ENCODE data around the gene ATP10B.

Gene ATP10B

DNA sequence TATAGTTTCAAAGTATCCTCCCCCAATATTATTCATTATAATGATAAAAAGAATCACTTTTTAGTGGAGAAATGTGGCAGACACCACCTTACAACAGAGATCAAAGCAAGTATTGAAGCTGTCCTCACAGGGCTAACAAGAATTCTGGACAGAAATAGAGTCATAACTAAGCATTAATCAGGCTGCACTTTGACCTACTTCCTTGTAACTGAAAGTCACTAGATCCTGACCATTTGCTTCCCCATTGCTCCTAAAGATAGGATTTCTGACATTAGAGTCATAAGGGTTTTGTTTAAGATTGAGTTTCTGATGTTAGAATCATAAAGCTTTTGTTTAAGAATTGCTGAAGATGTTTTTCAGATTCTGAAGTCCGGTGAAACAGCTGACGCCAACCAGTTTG is 159.7 kb downstream of the ATP10B start:
- no peak for DNase-seq (ENCODE audit: low spot score)

DNA sequence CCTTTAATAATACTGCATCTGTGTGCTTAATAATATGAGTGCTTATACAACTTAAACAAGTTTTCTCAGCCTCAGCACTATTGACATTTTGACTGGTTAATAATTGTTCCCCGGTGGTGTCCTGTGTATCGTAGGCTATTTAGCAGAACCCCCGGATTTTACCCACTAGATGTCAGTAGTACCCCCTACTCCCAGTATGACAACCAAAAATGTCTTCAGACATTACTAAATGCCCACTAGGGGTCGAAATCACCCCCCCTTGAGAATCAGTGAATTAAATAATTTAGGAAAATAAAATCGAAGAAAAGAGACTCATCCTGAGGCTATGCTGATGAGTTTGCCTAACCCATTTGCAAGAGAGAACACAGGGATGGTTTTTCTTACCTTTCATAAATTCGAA is 166.3 kb downstream of the ATP10B start:
- no peak for DNase-seq (ENCODE audit: low spot score)

DNA sequence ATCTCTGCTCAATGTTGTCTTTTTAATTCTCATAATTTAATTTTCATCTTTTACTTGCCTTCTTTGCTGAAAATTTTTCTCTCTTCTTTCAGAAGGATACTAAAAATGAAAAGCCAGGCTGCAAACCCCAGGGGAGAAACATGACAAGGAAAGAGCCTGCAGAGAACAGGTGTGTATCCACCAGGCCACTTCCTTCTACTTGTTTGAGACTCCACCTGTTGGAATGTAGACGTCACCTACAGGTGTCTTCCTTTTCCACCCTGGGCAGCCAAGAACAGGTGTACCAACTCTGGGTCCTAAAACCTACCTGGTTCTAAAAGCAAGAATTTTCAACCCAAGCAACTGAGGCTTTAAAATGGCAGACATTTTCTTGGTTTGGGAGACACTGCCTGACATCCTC is 166.8 kb downstream of the ATP10B start:
- no peak for DNase-seq (ENCODE audit: low spot score)

DNA sequence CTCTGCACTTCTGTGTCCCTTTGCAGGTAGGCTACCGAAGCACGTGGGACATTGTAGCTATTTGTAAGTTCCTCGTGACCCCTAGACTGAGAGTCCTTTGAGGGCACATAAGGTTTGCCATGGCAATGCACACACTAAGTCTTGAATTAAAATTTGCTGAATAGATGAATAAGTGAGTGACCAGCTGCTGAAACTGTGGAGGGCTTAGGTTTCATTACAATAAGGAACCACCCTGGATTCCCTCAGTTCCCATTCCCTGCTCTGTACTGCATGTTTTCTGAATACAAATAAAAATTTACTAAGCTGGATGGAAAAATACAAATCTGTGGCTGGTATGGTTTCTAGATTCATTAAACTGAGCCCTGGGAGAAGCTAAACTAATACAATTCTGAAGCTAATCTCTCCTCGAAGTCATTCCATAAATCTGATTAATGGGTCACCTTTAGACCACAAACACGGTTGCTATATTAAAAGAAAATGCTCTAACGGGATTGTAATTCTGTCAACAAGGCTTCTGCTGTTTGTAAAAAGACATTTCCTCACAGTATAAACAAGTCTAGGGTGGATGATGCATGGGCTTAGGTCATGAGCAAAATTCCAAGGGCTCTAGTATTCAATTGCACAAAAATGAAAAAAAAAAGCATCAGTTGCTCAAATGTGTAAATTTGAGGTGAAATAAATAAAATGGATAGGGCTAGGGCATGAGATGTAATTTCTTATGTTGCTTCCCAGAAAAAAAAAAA is 172.3 kb downstream of the ATP10B start:
- DNase-seq (ENCODE audit: low spot score), result no peak

DNA sequence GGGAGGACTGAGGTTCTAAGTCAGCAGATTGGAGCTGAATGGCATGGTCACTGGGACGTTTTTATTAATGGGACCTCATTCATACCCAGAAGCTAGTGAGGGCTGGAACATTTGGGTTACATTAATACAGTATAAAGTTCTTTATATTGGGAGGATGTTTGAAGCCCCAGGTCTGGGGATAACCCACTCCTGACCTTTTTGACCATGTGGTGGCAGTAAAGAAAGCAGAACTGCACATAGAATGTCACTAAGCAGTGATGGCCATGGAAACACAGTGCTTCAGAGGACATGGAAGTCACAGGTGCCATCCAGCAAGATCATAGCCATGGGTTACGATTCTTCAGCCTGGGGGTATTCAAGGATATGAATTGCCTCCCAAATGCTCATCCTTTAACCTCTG is 176.0 kb downstream of the ATP10B start:
- DNase-seq (ENCODE audit: low spot score), result no peak

DNA sequence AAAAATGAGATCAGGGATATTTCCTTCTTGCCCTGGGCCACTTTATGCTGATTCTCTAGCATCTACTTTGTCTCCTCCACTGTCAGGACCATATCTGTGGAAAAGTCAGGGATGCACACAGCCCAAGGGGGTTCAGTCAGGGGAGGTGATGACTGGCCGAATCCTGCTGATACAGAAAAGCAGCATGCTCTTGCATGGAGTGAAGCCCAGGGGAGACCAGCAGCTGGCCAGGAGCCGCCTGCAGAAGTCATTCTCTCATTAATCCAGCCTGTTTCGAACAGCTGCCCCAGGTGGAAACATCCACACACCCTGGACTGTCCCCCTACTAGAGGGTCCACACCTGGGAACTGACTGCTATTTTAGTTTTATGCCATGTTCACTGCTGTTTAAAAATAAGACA is 177.1 kb downstream of the ATP10B start:
- DNase-seq (ENCODE audit: low spot score), result no peak

DNA sequence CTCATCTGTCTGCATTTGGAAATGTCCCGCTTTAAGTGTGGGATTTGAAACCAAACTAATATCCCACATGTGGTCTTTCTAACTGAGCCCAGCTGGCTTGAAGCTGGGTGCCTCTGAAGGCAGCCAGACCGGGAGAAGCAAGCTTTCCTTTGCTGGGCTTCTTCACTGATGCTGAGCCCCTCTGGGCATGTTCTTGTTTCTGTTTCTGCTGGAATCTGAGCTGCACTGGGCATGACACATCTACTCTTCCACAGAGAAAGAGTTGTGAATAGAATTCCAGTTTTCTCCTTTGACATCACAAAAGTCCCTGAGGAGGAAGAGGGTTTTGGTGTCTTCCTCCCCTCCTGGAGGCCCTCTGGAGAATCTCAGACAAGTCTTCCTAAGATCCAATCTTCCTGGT is 179.5 kb downstream of the ATP10B start:
- no peak for DNase-seq (ENCODE audit: low spot score)

DNA sequence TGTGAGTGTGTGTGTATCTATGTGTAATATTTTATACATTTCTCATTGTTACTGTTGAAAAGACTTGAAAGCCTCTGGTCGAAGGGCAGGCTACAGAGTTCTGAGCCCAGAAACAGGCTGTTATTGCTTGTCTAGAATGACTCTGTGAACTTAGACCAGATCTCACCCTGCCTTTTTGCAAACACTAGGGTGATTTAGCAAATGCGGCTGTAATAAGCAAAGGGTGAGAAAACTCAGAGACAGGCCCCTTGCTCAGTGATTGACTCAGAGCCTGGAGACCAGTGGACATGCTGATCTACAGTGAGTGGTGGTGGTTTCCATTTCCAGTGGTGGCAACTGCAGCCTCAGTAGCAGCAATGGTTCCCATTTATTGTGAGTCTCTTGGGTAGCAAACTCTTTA is 183.7 kb downstream of the ATP10B start:
- DNase-seq (ENCODE audit: low spot score), result no peak

DNA sequence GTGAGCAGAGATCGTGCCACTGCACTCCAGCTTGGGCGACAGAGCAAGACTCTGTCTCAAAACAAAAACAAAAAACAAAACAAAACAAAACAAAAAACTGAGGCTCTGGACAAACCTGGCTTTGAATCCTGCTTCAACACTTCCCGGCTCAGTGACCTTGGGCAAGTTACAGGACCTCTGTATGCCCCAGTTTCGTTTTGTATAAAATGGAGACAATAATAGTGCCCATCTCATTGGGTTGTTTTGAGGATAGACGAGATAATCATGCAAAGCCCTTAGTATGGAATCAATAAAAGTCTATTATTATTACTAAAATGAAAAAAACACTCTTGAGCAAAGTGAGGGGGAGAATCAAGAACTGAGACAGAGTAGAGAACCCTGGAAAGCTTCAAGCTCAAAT is 184.9 kb downstream of the ATP10B start:
- DNase-seq (ENCODE audit: low spot score), result no peak

DNA sequence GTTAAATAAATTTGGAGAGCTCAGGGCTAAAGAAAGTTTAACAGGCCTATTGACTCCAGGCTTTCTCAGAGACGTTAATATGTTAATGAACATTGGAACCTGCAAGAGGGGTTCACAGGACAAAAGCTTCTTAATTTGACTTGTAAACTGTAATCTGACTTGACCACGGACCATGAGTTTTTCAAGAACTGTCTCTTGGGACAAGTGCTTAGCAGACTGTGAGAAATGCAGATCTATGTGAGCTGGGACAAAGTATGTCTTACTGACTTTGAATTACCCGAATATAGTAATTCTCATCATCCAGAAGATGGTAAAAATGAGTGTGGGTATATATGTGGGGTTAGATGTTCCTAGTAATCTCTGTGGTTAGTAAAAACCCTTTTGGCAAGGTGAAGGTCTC is 186.6 kb downstream of the ATP10B start:
- no peak for DNase-seq (ENCODE audit: low spot score)

DNA sequence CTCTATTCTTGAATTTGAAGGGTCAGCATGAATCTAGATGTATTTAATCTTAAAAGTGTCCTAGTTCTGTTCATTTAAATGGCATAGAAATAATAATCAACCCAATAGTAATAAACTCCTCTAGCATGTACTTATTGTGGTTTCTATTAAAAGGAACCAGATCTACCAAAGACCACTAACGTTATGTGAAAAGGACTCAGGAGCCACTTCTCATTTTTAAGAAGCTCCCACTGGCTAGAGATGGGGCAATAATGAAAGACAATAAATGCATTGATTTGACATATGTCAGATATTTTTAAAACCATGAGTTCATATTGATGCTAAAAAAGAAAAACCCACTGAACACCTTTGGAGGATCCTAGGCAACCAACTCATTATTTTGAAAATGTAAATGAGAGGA is 191.9 kb downstream of the ATP10B start:
- DNase-seq (ENCODE audit: low spot score), result no peak

DNA sequence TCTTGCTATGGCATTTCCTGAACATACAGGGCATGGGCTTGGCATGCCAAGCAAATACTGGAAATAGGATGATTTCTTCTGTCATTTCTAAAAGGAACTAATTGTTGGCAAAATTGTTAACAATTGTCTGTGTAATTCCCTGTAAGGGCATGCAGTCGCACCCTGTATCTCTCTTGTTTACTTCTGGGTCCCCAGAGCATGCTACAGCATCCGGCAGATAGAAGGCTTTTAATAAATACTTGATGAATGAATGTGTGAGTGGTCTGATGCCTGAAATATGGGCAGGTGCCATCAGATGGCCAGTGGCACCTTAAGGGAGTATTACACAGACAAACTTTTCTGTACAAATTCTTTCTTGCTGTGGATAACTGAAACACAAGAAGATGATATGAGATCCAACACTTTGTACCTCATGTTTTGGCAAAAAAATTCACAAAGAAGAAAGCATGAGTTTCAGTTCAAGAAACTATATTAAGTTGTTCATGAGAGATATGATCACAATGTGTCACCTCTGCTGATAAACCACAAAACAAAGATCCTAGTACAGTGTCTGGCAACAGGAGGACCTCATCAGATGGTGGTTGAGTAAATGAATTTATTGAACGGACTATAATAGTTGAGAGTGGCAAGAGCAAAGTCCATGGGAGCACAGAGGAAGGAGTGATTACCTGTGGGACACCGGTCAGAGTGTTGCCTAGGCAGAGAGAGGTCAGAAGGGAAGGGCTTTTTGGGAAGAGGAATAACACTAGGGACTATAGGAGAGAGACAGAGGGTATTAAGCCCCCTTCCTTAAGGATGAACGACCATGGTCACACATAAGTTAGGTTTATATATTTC is 194.2 kb downstream of the ATP10B start:
- no peak for DNase-seq (ENCODE audit: low spot score)

DNA sequence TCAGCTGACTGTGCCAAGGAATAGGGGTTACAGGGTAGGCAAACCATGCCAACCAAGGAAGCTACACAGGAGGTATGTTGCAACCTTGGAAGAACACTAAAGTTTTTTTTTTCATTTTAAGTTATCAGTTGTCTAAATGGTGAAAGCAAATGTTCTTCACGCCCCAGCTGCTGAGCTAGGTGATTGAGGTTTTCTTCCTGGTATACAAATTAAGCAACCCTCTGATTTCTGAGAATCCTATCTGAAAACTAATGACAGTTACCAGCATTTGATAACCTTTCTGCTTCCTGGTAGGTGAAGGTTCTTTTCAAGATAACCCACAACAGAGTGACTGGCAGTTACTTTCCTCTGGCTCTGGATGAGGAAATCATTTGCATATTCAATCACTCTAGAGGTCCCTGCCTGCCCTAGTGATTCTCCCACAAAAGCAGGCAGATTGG is 194.9 kb downstream of the ATP10B start:
- DNase-seq (ENCODE audit: low spot score), result no peak

DNA sequence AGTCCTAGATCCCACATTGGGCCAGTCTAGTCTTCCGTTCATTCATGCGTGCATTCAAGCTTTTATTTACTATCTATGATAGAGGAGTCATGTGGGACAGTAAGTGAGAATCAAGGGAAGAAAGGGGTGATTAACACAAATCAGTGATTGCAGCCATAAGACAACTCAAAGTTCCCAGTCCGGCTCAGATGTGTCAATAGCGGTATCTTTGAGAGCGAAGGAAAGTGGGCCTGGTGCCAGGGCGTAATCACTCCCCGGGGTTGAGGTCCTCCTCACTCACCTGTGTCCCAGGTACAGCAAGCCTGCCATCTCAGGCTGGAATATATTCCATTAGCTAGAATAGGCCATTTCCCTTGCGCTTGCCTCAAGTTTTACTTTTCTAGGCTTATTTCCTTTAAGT is 196.3 kb downstream of the ATP10B start:
- no peak for DNase-seq (ENCODE audit: low spot score)

DNA sequence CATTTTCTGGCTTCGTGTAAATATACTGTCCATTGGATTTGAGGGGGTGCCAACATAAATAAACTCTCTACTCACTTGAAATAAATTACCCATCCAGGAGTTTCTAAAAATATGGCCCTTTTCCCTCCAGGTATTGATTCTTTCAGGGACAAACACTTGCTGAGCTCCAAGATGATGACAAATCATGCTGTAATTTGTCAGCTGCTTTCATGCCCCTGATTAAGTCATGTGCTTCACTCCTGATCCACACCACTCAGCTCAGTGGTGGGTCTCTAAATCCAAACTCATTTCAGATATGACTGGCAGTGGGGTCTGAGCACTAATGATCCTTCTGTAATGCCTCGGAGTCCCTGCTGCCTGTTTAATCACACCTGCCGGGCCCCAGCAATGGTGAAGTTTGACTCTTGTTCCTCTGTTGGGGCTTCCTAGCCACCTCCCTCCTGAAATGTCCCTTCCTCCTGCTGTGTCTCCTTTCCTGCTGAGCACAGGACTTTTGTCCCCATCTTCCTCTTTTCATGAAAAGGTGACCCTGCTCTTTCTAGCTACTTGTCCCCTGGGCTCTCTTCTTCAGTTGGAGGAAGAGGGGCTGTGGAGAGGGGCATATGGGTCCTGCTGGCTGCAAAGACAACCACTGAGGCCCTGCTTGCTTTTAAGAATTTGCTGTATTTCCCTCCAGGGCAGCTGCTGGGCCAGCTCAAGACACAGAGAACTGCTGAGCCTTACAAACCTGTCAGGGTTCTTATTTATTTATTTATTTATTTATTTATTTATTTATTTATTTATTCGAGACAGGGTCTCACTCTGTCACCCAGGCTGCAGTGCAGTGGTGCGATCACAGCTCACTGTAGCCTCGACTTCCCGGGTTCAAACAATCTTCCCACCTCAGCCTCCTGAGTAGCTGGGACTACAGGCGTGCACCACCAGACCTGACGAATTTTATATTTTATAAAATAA is 200.0 kb downstream of the ATP10B start:
- DNase-seq (ENCODE audit: low spot score), result no peak

DNA sequence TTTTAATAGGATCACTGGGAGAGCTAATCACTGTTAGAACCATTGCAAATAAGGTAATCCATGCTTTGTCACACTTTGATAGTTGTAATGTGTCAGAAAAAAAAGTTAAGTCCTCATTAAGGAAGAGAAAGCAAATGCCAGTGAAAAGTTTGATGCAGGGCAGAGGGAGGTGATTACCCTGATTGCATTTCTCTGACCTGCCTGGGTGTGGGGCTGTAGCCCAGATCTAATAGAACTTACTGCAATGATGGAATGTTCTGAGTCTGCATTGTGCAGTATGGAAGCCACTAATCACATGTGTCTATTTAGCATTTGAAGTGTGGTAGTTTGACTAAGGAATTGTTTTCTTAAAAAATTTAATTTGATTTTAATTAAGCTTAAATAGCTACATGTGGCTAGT is 202.7 kb downstream of the ATP10B start:
- DNase-seq (ENCODE audit: low spot score), result no peak

DNA sequence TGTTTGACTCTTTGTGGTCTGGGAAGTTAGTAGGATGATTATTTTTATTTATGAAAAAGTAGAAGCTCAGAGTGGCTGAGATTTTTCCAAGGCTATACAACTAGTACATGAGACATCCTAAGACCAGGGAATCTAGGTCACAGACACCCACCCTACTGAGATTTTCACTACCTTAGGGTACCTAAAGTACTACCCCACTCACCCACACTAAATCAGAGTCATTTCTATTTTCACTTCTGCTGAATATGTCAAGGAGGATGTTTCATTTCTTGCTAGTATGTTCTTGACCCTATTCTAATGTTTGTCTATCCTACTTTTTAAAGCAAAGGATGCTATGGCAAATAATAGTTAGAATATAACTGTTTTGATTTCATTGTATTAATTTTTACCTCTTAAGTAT is 206.0 kb downstream of the ATP10B start:
- DNase-seq (ENCODE audit: low spot score), result no peak

DNA sequence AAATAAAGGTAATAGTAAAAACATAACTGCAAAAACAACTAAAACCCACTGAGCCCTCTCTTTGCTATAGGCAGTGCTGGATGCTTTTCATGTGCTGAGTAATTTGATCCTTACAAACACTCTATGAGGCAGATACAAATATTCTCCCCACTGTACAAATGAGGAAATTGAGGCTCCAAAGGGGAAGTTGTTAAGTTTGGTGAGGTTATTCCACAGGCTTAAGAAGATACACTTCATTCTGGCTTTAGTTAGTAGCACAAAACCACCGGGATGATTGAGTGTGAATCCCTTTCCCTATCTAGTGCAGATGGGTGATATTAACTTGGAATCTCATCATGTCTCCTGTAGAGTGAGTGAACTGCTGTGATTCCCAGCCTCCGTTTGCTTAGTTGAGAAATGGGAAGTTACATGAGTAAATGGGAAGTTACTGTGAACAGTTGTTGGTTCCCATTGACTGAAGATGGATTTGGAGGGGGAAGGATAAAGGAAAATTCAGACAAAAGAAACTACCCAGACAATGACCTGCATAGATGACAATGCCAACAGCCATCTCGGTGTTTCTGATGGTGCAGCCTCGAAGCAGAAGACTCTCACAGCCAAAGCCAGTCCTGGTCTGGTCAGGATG is 208.3 kb downstream of the ATP10B start:
- no peak for DNase-seq (ENCODE audit: low spot score)

DNA sequence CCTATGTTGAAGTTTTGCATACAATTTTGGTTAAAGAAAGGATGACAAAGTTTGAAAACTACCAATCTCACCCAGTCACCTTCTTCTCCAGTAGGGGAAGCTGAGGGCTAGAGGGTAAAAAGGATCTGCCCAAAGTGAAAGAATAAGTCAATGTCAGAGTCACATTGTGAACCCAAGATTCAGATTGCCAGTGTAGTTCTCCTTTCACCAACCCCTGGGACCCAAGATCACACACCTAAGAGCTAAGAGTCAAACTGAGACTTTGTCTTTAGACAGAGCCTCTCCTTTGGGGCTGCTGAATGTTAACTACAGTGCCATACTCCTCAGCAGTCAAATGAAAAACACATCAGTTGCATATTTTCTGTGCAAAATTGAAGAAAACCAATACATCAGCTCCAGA is 210.6 kb downstream of the ATP10B start:
- DNase-seq (ENCODE audit: low spot score), result no peak

DNA sequence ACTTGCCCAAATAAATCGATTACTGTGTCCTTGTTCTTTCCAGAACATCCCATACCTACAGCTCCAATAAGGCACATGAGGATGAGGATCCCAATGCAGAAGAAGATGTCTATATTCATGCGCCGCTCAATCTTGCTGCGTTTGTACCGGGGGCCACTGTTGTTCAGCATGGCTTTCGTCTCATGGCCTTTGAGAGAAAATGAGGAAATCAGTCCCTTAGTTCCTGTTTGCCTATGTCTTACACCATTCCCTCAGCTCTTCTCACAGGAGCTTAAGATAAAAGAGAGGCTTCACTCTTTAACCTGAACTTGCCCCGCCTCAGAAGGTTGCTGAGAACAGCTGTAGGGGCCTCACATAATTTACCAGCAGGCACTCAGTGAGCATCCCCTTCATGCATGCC is 211.6 kb downstream of the ATP10B start:
- DNase-seq (ENCODE audit: low spot score), result no peak

DNA sequence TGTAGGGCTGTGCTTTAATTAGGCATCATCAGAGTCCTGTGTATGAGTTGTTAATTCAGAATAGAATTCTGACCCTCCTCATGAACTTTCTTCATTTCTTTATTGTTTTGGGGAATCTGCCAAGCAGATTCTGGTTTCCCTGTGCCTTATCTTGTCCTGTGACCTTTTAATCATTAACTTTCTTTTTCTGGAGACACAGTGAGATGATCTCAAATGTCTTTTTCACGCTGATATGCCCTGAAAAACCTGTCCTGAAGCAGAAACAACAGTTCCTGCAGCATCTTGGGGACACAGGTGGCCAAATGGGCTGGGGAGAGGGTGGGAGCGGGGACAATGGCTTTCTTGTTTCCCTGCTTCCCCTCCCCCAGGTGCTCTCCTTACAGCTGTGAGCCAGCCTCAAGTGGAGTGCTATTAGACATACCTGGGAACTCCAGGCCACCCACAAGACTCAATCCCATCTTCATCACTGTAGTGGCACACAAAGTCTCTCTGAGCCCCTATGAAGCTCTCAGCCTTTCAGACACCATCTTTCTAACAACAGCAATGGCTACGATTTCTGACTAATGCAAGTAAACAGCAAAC is 213.8 kb downstream of the ATP10B start:
- no peak for DNase-seq (ENCODE audit: low spot score)
